ENCODE measurements around the gene ALPL. TPM values are rescaled to one million over a fixed set of nuclear protein-coding genes. Genes with fewer than 3 reads are reported as not detected.

The ALPL gene
- total RNA-seq, 1 donor from 2014 or later: not detected

- no peak for TF ChIP-seq CTCF (conservative IDR thresholded peaks at IDR 0.05; ENCODE audit: low read depth, low read length)
- no peak for DNase-seq (ENCODE audit: low read depth)
- no peak overlapping the region for H3K4me3 ChIP-seq (ENCODE audit: low read depth, low read length)
These were observed 94.2 kb downstream of the ALPL start for GRCh38 chr1:21603177-21604138.

- H3K4me3 ChIP-seq (ENCODE audit: low read depth, low read length): no peak overlapping the region
- DNase-seq (ENCODE audit: low read depth): no peak
- no peak for TF ChIP-seq CTCF (conservative IDR thresholded peaks at IDR 0.05; ENCODE audit: low read depth, low read length)
These were observed 95.2 kb downstream of the ALPL start for GRCh38 chr1:21604208-21604957.

GRCh38 chr1:21605012-21605715 is 95.9 kb downstream of the ALPL start:
- H3K4me3 ChIP-seq (ENCODE audit: low read depth, low read length): no peak overlapping the region
- peak; percentile 14 for TF ChIP-seq CTCF (conservative IDR thresholded peaks at IDR 0.05; ENCODE audit: low read depth, low read length)
- no peak for DNase-seq (ENCODE audit: low read depth)

- H3K4me3 ChIP-seq (ENCODE audit: low read depth, low read length): no peak overlapping the region
- no peak for TF ChIP-seq CTCF (conservative IDR thresholded peaks at IDR 0.05; ENCODE audit: low read depth, low read length)
- no peak for DNase-seq (ENCODE audit: low read depth)
These were observed 96.9 kb downstream of the ALPL start for GRCh38 chr1:21605964-21606705.

- peak; percentile 33 for DNase-seq (ENCODE audit: low read depth)
- no peak overlapping the region for H3K4me3 ChIP-seq (ENCODE audit: low read depth, low read length)
- no peak for TF ChIP-seq CTCF (conservative IDR thresholded peaks at IDR 0.05; ENCODE audit: low read depth, low read length)
These were observed 98.6 kb downstream of the ALPL start for GRCh38 chr1:21607549-21608529.

All from epithelial cell of proximal tubule (primary cell).